Endothelial cell of umbilical vein (primary cell): ENCODE results near the gene PTPN12. TPM values are rescaled to one million over a fixed set of nuclear protein-coding genes. Genes with fewer than 3 reads are reported as not detected.

Experiments used
- BruUV-seq: library from RNA; stranded (reverse); fragments of 400-500 nt; replicated peaks from 2 replicates; lab custom pipeline; 2021; lab: Mats Ljungman, UMichigan
- CTCF ChIA-PET: fragments of 300-600, 350-600 bp; sonication (Branson Sonifier 250); formaldehyde crosslinking; loops from one replicate; lab custom pipeline; 2021; ENCODE audit warnings: antibody characterized with exemption, inconsistent platforms; lab: Charles Lee
- POLR2A ChIA-PET: fragments of 300-600, 350-600 bp; sonication (Branson Sonifier 250); formaldehyde crosslinking; loops from one replicate; lab custom pipeline; 2021; ENCODE audit warnings: antibody characterized with exemption, inconsistent platforms; lab: Charles Lee
- DNase-seq: peaks from one replicate; pipeline ENCODE4 v3.0.0-alpha.2; 2011; ENCODE audit warnings: low read depth, low spot score
- FAIRE-seq: peaks from 2 replicates; lab custom pipeline; 2011; peaks lifted over from hg19 to GRCh38; lab: Jason Lieb, UNC
- H2AFZ ChIP-seq: 2 replicates; pipeline ENCODE4 v1.6.0; 2012; ENCODE audit warnings: low read depth, low read length, control low read depth, inconsistent platforms
- H3K27ac ChIP-seq: 2 replicates; pipeline ENCODE4 v1.5.1; 2011; ENCODE audit warnings: low read depth, mild to moderate bottlenecking, control low read depth, low read length, moderate library complexity; ENCODE audit not compliant: insufficient read depth
- H3K27me3 ChIP-seq, 2 experiments: 2 replicates each; pipeline versions ENCODE4 v1.6.0 to v1.6.1; 2011; ENCODE audit warnings: low read length in 2 of 2, mixed read lengths in 1 of 2; ENCODE audit not compliant: control insufficient read depth in 2 of 2, insufficient read depth in 2 of 2
- H3K36me3 ChIP-seq, 2 experiments: 2 replicates in 1 of 2; 3 replicates in 1 of 2; pipeline ENCODE4 v1.5.1; 2011; ENCODE audit warnings: low read length in 2 of 2, mild to moderate bottlenecking in 1 of 2, moderate library complexity in 1 of 2; ENCODE audit not compliant: control insufficient read depth in 2 of 2, insufficient read depth in 2 of 2; ENCODE audit errors: extremely low read depth in 1 of 2
- H3K4me1 ChIP-seq: 3 replicates; pipeline ENCODE4 v1.5.1; 2011; ENCODE audit warnings: mild to moderate bottlenecking, low read length; ENCODE audit not compliant: control insufficient read depth, insufficient read depth; ENCODE audit errors: extremely low read depth
- H3K4me2 ChIP-seq: 2 replicates; pipeline ENCODE4 v1.6.1; 2011; ENCODE audit warnings: low read length, control low read depth, mixed read lengths; ENCODE audit not compliant: insufficient read depth
- H3K4me3 ChIP-seq, 3 experiments: fragments of 200-600 bp in 1 of 3; sonication (generic), shearing (Covaris generic) in 1 of 3; replicated peaks in 1 of 3; 2 replicates each; pipeline ENCODE4 v1.5.1; 2011 to 2016; ENCODE audit warnings: control low read depth in 3 of 3, low read length in 3 of 3, mild to moderate bottlenecking in 2 of 3, inconsistent platforms in 1 of 3, low read depth in 1 of 3, moderate library complexity in 1 of 3; ENCODE audit not compliant: insufficient read depth in 1 of 3
- H3K79me2 ChIP-seq: 2 replicates; pipeline ENCODE4 v1.6.0; 2012; ENCODE audit warnings: low read length, inconsistent platforms; ENCODE audit not compliant: control insufficient read depth, insufficient read depth
- H3K9ac ChIP-seq: replicated peaks from 2 replicates; pipeline ENCODE3; 2011; ENCODE audit warnings: low read length, control low read depth; ENCODE audit not compliant: insufficient read depth; ENCODE audit errors: extremely low read depth
- H3K9me1 ChIP-seq: replicated peaks from 3 replicates; pipeline ENCODE4 v1.6.0; 2011; ENCODE audit warnings: mild to moderate bottlenecking, low read length; ENCODE audit not compliant: control insufficient read depth, insufficient read depth; ENCODE audit errors: extremely low read depth
- H3K9me3 ChIP-seq: replicated peaks from 2 replicates; pipeline ENCODE4 v1.5.1; 2012; ENCODE audit warnings: low read length, inconsistent platforms; ENCODE audit not compliant: control insufficient read depth, insufficient read depth
- H4K20me1 ChIP-seq: replicated peaks from 2 replicates; pipeline ENCODE3; 2011; ENCODE audit warnings: mild to moderate bottlenecking, low read length; ENCODE audit not compliant: control insufficient read depth, insufficient read depth; ENCODE audit errors: extremely low read depth
- CTCF ChIP-seq, 2 donors: IDR thresholded peaks; 1 replicate in 1 of 2; 2 replicates in 1 of 2; pipeline ENCODE4 v1.5.1; 2011; ENCODE audit warnings: low read length in 2 of 2, mild to moderate bottlenecking in 2 of 2, moderate library complexity in 2 of 2, control low read depth in 1 of 2, inconsistent platforms in 1 of 2, low read depth in 1 of 2; ENCODE audit not compliant: insufficient read depth in 1 of 2; ENCODE audit errors: extremely low read depth in 1 of 2
- EZH2 ChIP-seq: IDR thresholded peaks from 2 replicates; pipeline ENCODE4 v1.6.1; 2012; ENCODE audit warnings: borderline replicate concordance, low read depth, mild to moderate bottlenecking, moderate library complexity, low read length, inconsistent platforms; ENCODE audit not compliant: severe bottlenecking
- FOS ChIP-seq: IDR thresholded peaks from 2 replicates; pipeline ENCODE4 v1.6.1; 2011; ENCODE audit warnings: mild to moderate bottlenecking, low read length, moderate library complexity, borderline replicate concordance; ENCODE audit not compliant: insufficient read depth
- GATA2 ChIP-seq: IDR thresholded peaks from 2 replicates; pipeline ENCODE4 v1.7.0; 2011; ENCODE audit warnings: low read depth, mild to moderate bottlenecking, moderate library complexity, mixed read lengths, low read length; ENCODE audit not compliant: insufficient read length, insufficient read depth
- JUN ChIP-seq: IDR thresholded peaks from 2 replicates; pipeline ENCODE4 v1.6.1; 2011; ENCODE audit warnings: borderline replicate concordance, low read depth; ENCODE audit not compliant: insufficient read length, insufficient read depth
- MAX ChIP-seq: IDR thresholded peaks from 2 replicates; pipeline ENCODE4 v1.6.1; 2011; ENCODE audit not compliant: insufficient read depth, insufficient read length
- MYC ChIP-seq: IDR thresholded peaks from one replicate; pipeline ENCODE4 v1.6.1; 2011; ENCODE audit warnings: mild to moderate bottlenecking, low read depth, low read length
- POLR2A ChIP-seq: IDR thresholded peaks from 2 replicates; pipeline ENCODE4 v1.6.1; 2012; ENCODE audit warnings: low read depth, mild to moderate bottlenecking, control low read depth, low read length
- POLR2AphosphoS5 ChIP-seq: IDR thresholded peaks from 2 replicates; pipeline ENCODE4 v1.6.1; 2012; ENCODE audit warnings: low read depth, mild to moderate bottlenecking, control low read depth, low read length, moderate library complexity; ENCODE audit not compliant: insufficient read depth
- dilution Hi-C: fragments of 300-500 bp; cut with MboI; formaldehyde crosslinking; loops from one replicate; pipeline ENCODE4 v1.15.0; 2019; ENCODE audit warnings: low sequenced_read_pairs; ENCODE audit not compliant: extremely low pct_ligation_motif_present
- intact Hi-C: fragments of 100-400 bp; cut with micrococcal nuclease; formaldehyde crosslinking; loops from one replicate; pipeline ENCODE4 v1.10.0; 2022
- polyA plus RNA-seq, 4 experiments: library from polyadenylated mRNA; depleted of rRNA in 3 of 4; stranded (reverse) in 3 of 4; unstranded in 1 of 4; fragments of >200 nt; gene quantifications; 2 replicates each; pipeline versions ENCODE4 v1.2.1 to v1.2.3, GENCODE V29; 2011 to 2012; ENCODE audit warnings: missing spikeins in 1 of 4
- total RNA-seq: library from RNA; stranded (reverse); gene quantifications from 2 replicates; pipeline ENCODE4 v1.2.3, GENCODE V29; 2021

PTPN12 gene
- total and polyA plus RNA-seq, 2 donors (not counting 3 experiments of a cell fraction or from before 2014, with no cell fraction given): 30.6 to 137 TPM

- FAIRE-seq (no peak), DNase-seq (no peak)
- Histone ChIP-seq H3K9ac (no peak overlapping the region), H4K20me1 (no peaks in the 10 kb centered on the region), H3K79me2 (no peaks in the 10 kb centered on the region), H3K4me1 (no peaks in the 10 kb centered on the region), H2AFZ (no peak overlapping the region), H3K4me3 (no peak overlapping the region), H3K27me3 (no peaks in the 10 kb centered on the region), H3K27ac (no peak overlapping the region), H3K9me3 (no peaks in the 10 kb centered on the region), H3K4me2 (no peak overlapping the region), H3K36me3 (peaks cover 8 to 10% of the 10 kb centered on the region in 2 experiments), H3K9me1 (no peaks in the 10 kb centered on the region)
- TF ChIP-seq GATA2 (no peak), MYC (no peak), MAX (no peak), JUN (no peak), POLR2A (no peak), FOS (no peak), POLR2AphosphoS5 (no peak), CTCF (IDR thresholded peaks at IDR 0.05; ENCODE audit: extremely low read depth in 1 of 2, insufficient read depth in 1 of 2, low read depth in 1 of 2, low read length in 2 of 2) (no peak), EZH2 (no peak)
- BruUV-seq: no TSS peak
- dilution Hi-C loops: no loop called here
- ChIA-PET CTCF (interaction anchor here (0.6 to 2.5 kb wide), 16 partner anchors 7 to 381 kb away, joined by 3 to 23 read pairs (median 4); partner anchors contain the start of gene RSBN1L), POLR2A (interaction anchor here (0.8 kb wide), 1 partner anchor 12 kb away, joined by 3 read pairs; no protein-coding TSS in a partner anchor)
- intact Hi-C loops: loop anchor here (5.0 to 10.0 kb wide), 2 partner anchors 278 to 386 kb away; no protein-coding TSS in a partner anchor
These were observed 121.8 kb downstream of the PTPN12 start for GRCh38 chr7:77658928-77659327.
